H1 (cell line): Measurements from ENCODE around the gene MFAP4. TPM values are rescaled to one million over a fixed set of nuclear protein-coding genes. Genes with fewer than 3 reads are reported as not detected.

ENCODE experiments used
- CTCF ChIA-PET: fragments of 300-600 bp; sonication (Branson Sonifier 250); formaldehyde crosslinking; loops from one replicate; lab custom pipeline; 2021; ENCODE audit not compliant: partially characterized antibody; lab: Charles Lee
- POLR2A ChIA-PET: fragments of 300-600 bp; sonication (Branson Sonifier 250); formaldehyde crosslinking; loops from one replicate; lab custom pipeline; 2021; ENCODE audit warnings: inconsistent platforms; ENCODE audit not compliant: partially characterized antibody; lab: Charles Lee
- DNase-seq, 2 experiments: peaks; one replicate each; pipeline versions ENCODE4 v3.0.0 to v3.0.0-alpha.2; 2010 to 2022; ENCODE audit warnings: low spot score in 2 of 2, low read depth in 1 of 2, mixed read lengths in 1 of 2
- FAIRE-seq: peaks from 2 replicates; lab custom pipeline; 2011; peaks lifted over from hg19 to GRCh38; lab: Jason Lieb, UNC
- H2AFZ ChIP-seq: 2 replicates; pipeline ENCODE4 v1.8.1; 2012; ENCODE audit warnings: low read length, inconsistent platforms
- H2AK5ac ChIP-seq: 2 replicates; pipeline ENCODE4 v1.6.1; 2013; ENCODE audit warnings: low read depth, low read length
- H2BK120ac ChIP-seq: replicated peaks from 2 replicates; pipeline ENCODE3; 2013; ENCODE audit warnings: low read depth, low read length, inconsistent platforms
- H2BK12ac ChIP-seq: 2 replicates; pipeline ENCODE4 v1.6.1; 2013; ENCODE audit warnings: low read depth, low read length
- H2BK15ac ChIP-seq: 2 replicates; pipeline ENCODE4 v1.6.1; 2013; ENCODE audit warnings: low read length
- H2BK20ac ChIP-seq: 2 replicates; pipeline ENCODE4 v1.6.1; 2013; ENCODE audit warnings: low read length
- H2BK5ac ChIP-seq: 2 replicates; pipeline ENCODE4 v1.6.1; 2013; ENCODE audit warnings: low read depth, low read length
- H3K14ac ChIP-seq: 2 replicates; pipeline ENCODE4 v1.6.1; 2013; ENCODE audit warnings: inconsistent platforms; ENCODE audit not compliant: insufficient read length
- H3K18ac ChIP-seq: 2 replicates; pipeline ENCODE4 v1.6.1; 2013; ENCODE audit warnings: low read length; ENCODE audit errors: extremely low read depth
- H3K23ac ChIP-seq: 2 replicates; pipeline ENCODE4 v1.6.1; 2013; ENCODE audit warnings: inconsistent platforms; ENCODE audit not compliant: insufficient read length
- H3K23me2 ChIP-seq: 2 replicates; pipeline ENCODE4 v1.6.1; 2013; ENCODE audit warnings: low read depth, low read length
- H3K27ac ChIP-seq: 2 replicates; pipeline ENCODE4 v1.6.1; 2011; ENCODE audit warnings: low read depth, low read length, inconsistent platforms
- H3K27me3 ChIP-seq, 4 experiments: replicated peaks in 1 of 4; 1 replicate in 1 of 4; 2 replicates in 3 of 4; pipeline versions ENCODE4 v1.6.1 to v1.8.1; 2011 to 2013; ENCODE audit warnings: low read length in 3 of 4, mild to moderate bottlenecking in 3 of 4, inconsistent platforms in 2 of 4, mixed read lengths in 2 of 4, moderate library complexity in 1 of 4; ENCODE audit not compliant: control insufficient read depth in 3 of 4, insufficient read depth in 3 of 4; ENCODE audit errors: extremely low read depth in 1 of 4
- H3K36me3 ChIP-seq, 4 experiments: 2 replicates each; pipeline versions ENCODE4 v1.6.1 to v1.8.1; 2011 to 2013; ENCODE audit warnings: mild to moderate bottlenecking in 4 of 4, low read length in 3 of 4, moderate library complexity in 2 of 4, control low read depth in 1 of 4, inconsistent platforms in 1 of 4; ENCODE audit not compliant: insufficient read depth in 4 of 4, control insufficient read depth in 2 of 4
- H3K4ac ChIP-seq: replicated peaks from 2 replicates; pipeline ENCODE3; 2013; ENCODE audit warnings: low read length, low read depth, mixed read lengths, inconsistent platforms; ENCODE audit not compliant: insufficient read length
- H3K4me1 ChIP-seq, 4 experiments: replicated peaks in 1 of 4; 1 replicate in 1 of 4; 2 replicates in 3 of 4; pipeline versions ENCODE4 v1.6.1 to v1.8.1; 2011 to 2013; ENCODE audit warnings: low read length in 3 of 4, inconsistent platforms in 2 of 4, mixed read lengths in 1 of 4; ENCODE audit not compliant: insufficient read depth in 4 of 4, control insufficient read depth in 3 of 4
- H3K4me2 ChIP-seq, 2 experiments: 2 replicates each; pipeline versions ENCODE4 v1.6.1 to v1.8.1; 2011 to 2013; ENCODE audit warnings: low read depth in 2 of 2, low read length in 2 of 2, control low read depth in 1 of 2, inconsistent platforms in 1 of 2, mild to moderate bottlenecking in 1 of 2; ENCODE audit not compliant: insufficient read depth in 1 of 2
- H3K4me3 ChIP-seq, 4 experiments: fragments of 200-600, 300-600 bp in 1 of 4; sonication (generic), shearing (Covaris generic), sonication (Bioruptor Twin) in 1 of 4; 2 replicates each; pipeline versions ENCODE4 v1.5.1 to v1.8.1; 2011 to 2016; ENCODE audit warnings: low read length in 4 of 4, low read depth in 3 of 4, control low read depth in 2 of 4, inconsistent platforms in 2 of 4, mild to moderate bottlenecking in 2 of 4, mixed read lengths in 1 of 4, moderate library complexity in 1 of 4; ENCODE audit not compliant: insufficient read depth in 2 of 4; ENCODE audit errors: extremely low read depth in 1 of 4
- H3K56ac ChIP-seq: replicated peaks from 2 replicates; pipeline ENCODE3; 2013; ENCODE audit warnings: low read depth, mild to moderate bottlenecking, mixed read lengths, low read length, inconsistent platforms; ENCODE audit not compliant: insufficient read length
- H3K79me1 ChIP-seq: 2 replicates; pipeline ENCODE4 v1.6.1; 2013; ENCODE audit warnings: low read depth, low read length, control low read depth
- H3K79me2 ChIP-seq, 2 experiments: 2 replicates each; pipeline versions ENCODE4 v1.6.1 to v1.8.1; 2012 to 2013; ENCODE audit warnings: low read length in 2 of 2, mild to moderate bottlenecking in 2 of 2, inconsistent platforms in 1 of 2; ENCODE audit not compliant: insufficient read depth in 2 of 2, control insufficient read depth in 1 of 2
- H3K9ac ChIP-seq, 4 experiments: replicated peaks in 1 of 4; 1 replicate in 1 of 4; 2 replicates in 3 of 4; pipeline versions ENCODE4 v1.6.1 to v1.8.1; 2011 to 2013; ENCODE audit warnings: low read depth in 3 of 4, low read length in 3 of 4, control low read depth in 2 of 4, mild to moderate bottlenecking in 2 of 4, moderate library complexity in 2 of 4, inconsistent platforms in 1 of 4; ENCODE audit errors: extremely low read depth in 1 of 4
- H3K9me3 ChIP-seq, 2 experiments: 2 replicates each; pipeline versions ENCODE4 v1.6.1 to v1.8.1; 2012 to 2013; ENCODE audit warnings: mild to moderate bottlenecking in 2 of 2, moderate library complexity in 2 of 2, control low read depth in 1 of 2, inconsistent platforms in 1 of 2, low read depth in 1 of 2, low read length in 1 of 2, mixed read lengths in 1 of 2; ENCODE audit not compliant: insufficient read depth in 2 of 2
- H4K20me1 ChIP-seq, 2 experiments: replicated peaks in 1 of 2; 2 replicates each; pipeline versions ENCODE3 to v1.8.1; 2011 to 2013; ENCODE audit warnings: inconsistent platforms in 2 of 2, low read length in 2 of 2, mild to moderate bottlenecking in 1 of 2; ENCODE audit not compliant: insufficient read depth in 2 of 2, control insufficient read depth in 1 of 2
- H4K5ac ChIP-seq: 2 replicates; pipeline ENCODE4 v1.6.1; 2013; ENCODE audit warnings: low read length, low read depth, mixed read lengths, inconsistent platforms; ENCODE audit not compliant: insufficient read length
- H4K8ac ChIP-seq: 2 replicates; pipeline ENCODE4 v1.8.0; 2013; ENCODE audit warnings: mild to moderate bottlenecking, moderate library complexity, low read length, inconsistent platforms; ENCODE audit not compliant: insufficient read depth; ENCODE audit errors: extremely low read depth
- H4K91ac ChIP-seq: replicated peaks from 2 replicates; pipeline ENCODE3; 2013; ENCODE audit warnings: low read length, mixed read lengths, inconsistent platforms; ENCODE audit not compliant: insufficient read length
- CREB1 ChIP-seq: IDR thresholded peaks from 2 replicates; pipeline ENCODE4 v1.6.1; 2012; ENCODE audit warnings: inconsistent platforms
- CTBP2 ChIP-seq: IDR thresholded peaks from 2 replicates; pipeline ENCODE4 v1.7.0; 2011; ENCODE audit warnings: borderline replicate concordance, mild to moderate bottlenecking, moderate library complexity, mixed read lengths, low read length; ENCODE audit not compliant: insufficient read depth, insufficient read length
- GABPA ChIP-seq: IDR thresholded peaks from 2 replicates; pipeline ENCODE4 v1.6.1; 2011; ENCODE audit warnings: mild to moderate bottlenecking, low read length, moderate library complexity, borderline replicate concordance; ENCODE audit not compliant: insufficient read depth
- KDM4A ChIP-seq: IDR thresholded peaks from one replicate; pipeline ENCODE4 v1.7.1; 2012; ENCODE audit warnings: low read depth, mild to moderate bottlenecking, moderate library complexity, low read length, inconsistent platforms; ENCODE audit not compliant: severe bottlenecking
- MAFK ChIP-seq: IDR thresholded peaks from 2 replicates; pipeline ENCODE4 v1.6.1; 2012; ENCODE audit warnings: low read depth, mild to moderate bottlenecking, improper control_type of control experiment, low read length
- PHF8 ChIP-seq: fragments of 200-600 bp; sonication (generic); conservative IDR thresholded peaks from 2 replicates; pipeline ENCODE4 v1.7.1; 2012; ENCODE audit warnings: low read depth, mild to moderate bottlenecking, inconsistent platforms, low read length, moderate library complexity
- SIRT6 ChIP-seq: IDR thresholded peaks from one replicate; pipeline ENCODE4 v1.7.1; 2012; ENCODE audit warnings: low read length, inconsistent platforms
- SRF ChIP-seq: IDR thresholded peaks from 2 replicates; pipeline ENCODE4 v1.6.1; 2011; ENCODE audit warnings: mild to moderate bottlenecking, low read depth, low read length, moderate library complexity
- TBP ChIP-seq: IDR thresholded peaks from 2 replicates; pipeline ENCODE4 v1.6.1; 2011; ENCODE audit warnings: low read depth, low read length, improper control_type of control experiment
- TCF12 ChIP-seq: IDR thresholded peaks from 2 replicates; pipeline ENCODE4 v1.6.1; 2011; ENCODE audit warnings: low read depth, mild to moderate bottlenecking, low read length
- WGBS, 2 experiments: shearing (Covaris generic) in 1 of 2; methylation state at CpG; one replicate each; pipeline versions ENCODE4 v1.1.6 to v1.1.7; 2013 to 2015; ENCODE audit warnings: low lambda C conversion rate in 2 of 2, mixed read lengths in 2 of 2, inconsistent platforms in 1 of 2, low coverage in 1 of 2, missing lambda C conversion rate in 1 of 2; ENCODE audit not compliant: insufficient replicate concordance in 2 of 2, insufficient coverage in 1 of 2, insufficient read length in 1 of 2; ENCODE audit errors: extremely low coverage in 1 of 2, missing lambda C conversion rate in 1 of 2; 5-methylcytosine and 5-hydroxymethylcytosine counted together
- polyA plus RNA-seq, 7 experiments: library from polyadenylated mRNA; depleted of rRNA in 3 of 7; stranded (reverse) in 5 of 7; unstranded in 2 of 7; fragments of >200 nt in 5 of 7; fragments of 200-250 nt in 2 of 7; gene quantifications; 1 replicate in 5 of 7; 2 replicates in 1 of 7; 4 replicates in 1 of 7; pipeline versions ENCODE4 v1.2.1 to v1.2.3, GENCODE V29; 2011 to 2013; ENCODE audit warnings: missing spikeins in 2 of 7, mixed read lengths in 2 of 7
- total RNA-seq: library from RNA; stranded (reverse); fragmentation: NEBNext Ultra II Directional; extraction: Animal tissue kit (Norgen Biotek cat#: 25700); gene quantifications from 2 replicates; pipeline ENCODE4 v1.2.1, GENCODE V29; 2021
- TF ChIP-seq, protein P1 (sequence below), 3 experiments: IDR thresholded peaks; 1 replicate in 2 of 3; 2 replicates in 1 of 3; pipeline versions ENCODE4 v1.5.1 to v1.6.1; 2011; ENCODE audit warnings: low read length in 3 of 3, mild to moderate bottlenecking in 3 of 3, inconsistent platforms in 2 of 3, low read depth in 1 of 3, moderate library complexity in 1 of 3; ENCODE audit not compliant: insufficient read depth in 1 of 3; ENCODE audit errors: control extremely low read depth in 1 of 3

MFAP4 gene
- total and polyA plus RNA-seq, 2 of the 8 experiments (the other 6 are each of a cell fraction or from before 2014, with no cell fraction given) = 3.1 to 3.6 TPM

- no peaks in the 10 kb centered on the region for H3K9me3 ChIP-seq
- H4K91ac ChIP-seq = no peak overlapping the region
- H3K36me3 ChIP-seq = peaks cover 0 to 5% (median 2%) of the 10 kb centered on the region in 4 experiments; a peak in 2 of 8 replicates
- no peaks in the 10 kb centered on the region for H3K79me1 ChIP-seq
- ChIA-PET CTCF (interaction anchor here (0.9 to 1.0 kb wide), 2 partner anchors 15 to 415 kb away, joined by 3 read pairs; no protein-coding TSS in a partner anchor), POLR2A (interaction anchor here (1.0 kb wide), 1 partner anchor 30 kb away, joined by 4 read pairs; the partner anchor contains the start of gene MAPK7)
- no peaks in the 10 kb centered on the region for H3K27me3 ChIP-seq
- H2BK20ac ChIP-seq = no peak overlapping the region
- H3K56ac ChIP-seq = no peak overlapping the region
- H4K20me1 ChIP-seq = peaks cover 0 to 1% of the 10 kb centered on the region in 2 experiments
- 89% methylated on average over 9 of the region's 9 CpGs; no CpG with 5 or more reads in 1 of the 2 experiments for WGBS, 2 experiments
- no peak overlapping the region for H2AK5ac ChIP-seq
- no peaks in the 10 kb centered on the region for H3K79me2 ChIP-seq
- H3K4me2 ChIP-seq = no peak overlapping the region
- no peak overlapping the region for H3K18ac ChIP-seq
- H2BK120ac ChIP-seq = no peak overlapping the region
- peak overlapping the region; percentile 56; the same call in 1 of the 2 replicates for H2BK5ac ChIP-seq
- no peak overlapping the region for H3K23ac ChIP-seq
- H2BK12ac ChIP-seq = no peak overlapping the region
- H3K23me2 ChIP-seq = no peaks in the 10 kb centered on the region
- peaks cover 0 to 2% (median 0%) of the 10 kb centered on the region in 4 experiments; a peak in 1 of 7 replicates for H3K4me1 ChIP-seq
- H3K14ac ChIP-seq = no peak overlapping the region
- no peak overlapping the region for H2AFZ ChIP-seq
- H3K4me3 ChIP-seq = no peak overlapping the region
- H4K8ac ChIP-seq = no peak overlapping the region
- FAIRE-seq = no peak
- H3K4ac ChIP-seq = no peak overlapping the region
- DNase-seq = no peak
- H4K5ac ChIP-seq = no peak overlapping the region
- H3K9ac ChIP-seq = no peak overlapping the region
- H2BK15ac ChIP-seq = no peak overlapping the region
- no peak overlapping the region; the same call in 1 of the 2 replicates for H3K27ac ChIP-seq
- TF ChIP-seq SIRT6 (no peak), PHF8 (no peak), SRF (no peak), TBP (no peak), CTBP2 (no peak), TCF12 (no peak), GABPA (no peak), MAFK (no peak), KDM4A (no peak), CREB1 (no peak)
- TF ChIP-seq, protein P1, sequence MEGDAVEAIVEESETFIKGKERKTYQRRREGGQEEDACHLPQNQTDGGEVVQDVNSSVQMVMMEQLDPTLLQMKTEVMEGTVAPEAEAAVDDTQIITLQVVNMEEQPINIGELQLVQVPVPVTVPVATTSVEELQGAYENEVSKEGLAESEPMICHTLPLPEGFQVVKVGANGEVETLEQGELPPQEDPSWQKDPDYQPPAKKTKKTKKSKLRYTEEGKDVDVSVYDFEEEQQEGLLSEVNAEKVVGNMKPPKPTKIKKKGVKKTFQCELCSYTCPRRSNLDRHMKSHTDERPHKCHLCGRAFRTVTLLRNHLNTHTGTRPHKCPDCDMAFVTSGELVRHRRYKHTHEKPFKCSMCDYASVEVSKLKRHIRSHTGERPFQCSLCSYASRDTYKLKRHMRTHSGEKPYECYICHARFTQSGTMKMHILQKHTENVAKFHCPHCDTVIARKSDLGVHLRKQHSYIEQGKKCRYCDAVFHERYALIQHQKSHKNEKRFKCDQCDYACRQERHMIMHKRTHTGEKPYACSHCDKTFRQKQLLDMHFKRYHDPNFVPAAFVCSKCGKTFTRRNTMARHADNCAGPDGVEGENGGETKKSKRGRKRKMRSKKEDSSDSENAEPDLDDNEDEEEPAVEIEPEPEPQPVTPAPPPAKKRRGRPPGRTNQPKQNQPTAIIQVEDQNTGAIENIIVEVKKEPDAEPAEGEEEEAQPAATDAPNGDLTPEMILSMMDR (IDR thresholded peaks at IDR 0.05; ENCODE audit: control extremely low read depth in 1 of 3, insufficient read depth in 1 of 3, low read depth in 1 of 3, low read length in 3 of 3) = no peak
These were observed 38.8 kb downstream of the MFAP4 start for GRCh38 chr17:19348081-19348650.
